Measurements from ENCODE around the gene KRTAP9-9.
"Not testable (repeated sequence)": the region's sequence is repeated elsewhere in the genome, so short reads cannot be mapped to it uniquely, and the experiment has no call there.

The KRTAP9-9 gene

DNA sequence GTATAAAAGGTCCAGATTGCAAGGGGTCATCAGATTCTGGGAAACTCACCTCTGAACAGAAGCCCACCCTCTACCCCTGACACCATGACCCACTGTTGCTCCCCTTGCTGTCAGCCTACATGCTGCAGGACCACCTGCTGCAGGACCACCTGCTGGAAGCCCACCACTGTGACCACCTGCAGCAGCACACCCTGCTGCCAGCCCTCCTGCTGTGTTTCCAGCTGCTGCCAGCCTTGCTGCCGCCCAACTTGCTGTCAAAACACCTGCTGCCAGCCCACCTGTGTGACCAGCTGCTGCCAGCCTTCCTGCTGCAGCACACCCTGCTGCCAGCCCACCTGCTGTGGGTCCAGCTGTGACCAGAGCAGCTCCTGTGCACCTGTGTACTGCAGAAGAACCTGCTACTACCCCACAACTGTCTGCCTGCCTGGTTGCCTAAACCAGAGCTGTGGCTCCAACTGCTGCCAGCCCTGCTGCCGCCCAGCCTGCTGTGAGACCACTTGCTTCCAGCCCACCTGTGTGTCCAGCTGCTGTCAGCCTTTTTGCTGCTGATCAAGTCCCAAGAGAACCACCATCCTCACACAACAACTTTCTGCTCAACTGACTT is 5.4 kb upstream of the KRTAP9-9 start, which contains the start of gene KRTAP9-4:
Gene KRTAP9-4, plus strand, starts transcription at position 51 of the 604 bp plus-strand sequence. Its CDS starts 34 bp downstream, at position 85.
- DNase-seq (ENCODE audit: low spot score in 2 of 2); H3K27ac Mint-ChIP-seq; H3K36me3 Mint-ChIP-seq; H3K4me1 Mint-ChIP-seq; H3K9me3 Mint-ChIP-seq; H3K4me3 Mint-ChIP-seq; ATAC-seq: not testable (repeated sequence)

DNA sequence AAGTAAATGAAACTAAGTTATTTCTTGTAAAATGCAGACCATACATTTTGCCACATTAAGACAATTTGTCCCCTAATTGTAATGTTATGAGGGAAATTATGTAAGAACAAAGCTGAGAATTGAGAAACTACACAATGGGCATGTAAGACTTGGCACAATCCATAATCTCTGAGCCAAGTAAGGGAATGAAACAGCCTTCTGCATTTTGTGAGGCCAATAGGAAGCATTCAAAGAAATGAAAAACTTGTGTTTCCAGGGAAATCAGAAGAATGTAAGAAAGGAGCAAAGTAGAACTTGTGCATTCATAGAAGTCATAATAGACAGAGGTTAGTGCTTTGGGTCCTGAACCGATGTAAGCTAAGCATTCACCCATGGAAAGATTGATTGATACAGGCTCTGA is 3.9 kb upstream of the KRTAP9-9 start:
- ATAC-seq (no peak), DNase-seq (ENCODE audit: low spot score in 2 of 2) (no peak)
- no peak overlapping the region for H3K4me3 Mint-ChIP-seq
- H3K36me3 Mint-ChIP-seq = no peaks in the 10 kb centered on the region
- H3K27ac Mint-ChIP-seq = no peak overlapping the region
- H3K9me3 Mint-ChIP-seq = no peaks in the 10 kb centered on the region
- peaks cover 6% of the 10 kb centered on the region for H3K4me1 Mint-ChIP-seq

DNA sequence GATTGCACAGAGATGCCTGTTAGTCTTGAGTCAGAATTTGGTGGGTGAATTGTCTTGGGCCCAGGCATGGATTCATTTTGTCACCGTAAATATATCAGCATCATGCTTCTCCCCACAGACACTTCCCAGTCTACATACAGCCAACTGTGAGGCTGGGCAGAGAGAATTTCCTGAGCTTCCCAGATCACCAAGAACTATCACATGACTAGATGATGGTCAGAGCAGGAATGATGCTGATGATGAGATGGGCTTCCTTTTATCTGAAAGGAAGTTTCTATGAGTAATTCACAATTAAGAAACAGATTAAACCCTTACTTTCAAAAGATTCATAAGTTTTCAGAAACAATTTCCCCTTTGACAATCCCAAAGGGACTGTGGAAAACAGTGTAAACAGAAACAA is 323 bp upstream of the KRTAP9-9 start:
- H3K36me3 Mint-ChIP-seq = no peaks in the 10 kb centered on the region

GRCh38 chr17:41256291-41256685 is 1.1 kb downstream of the KRTAP9-9 start:
- Mint-ChIP-seq H3K9me3 (no peaks in the 10 kb centered on the region), H3K27ac (no peak overlapping the region), H3K36me3 (no peaks in the 10 kb centered on the region), H3K4me3 (no peak overlapping the region), H3K4me1 (peaks cover 6% of the 10 kb centered on the region)
- DNase-seq (ENCODE audit: low spot score in 2 of 2) (no peak), ATAC-seq (no peak)

More for the DNA sequence above, 323 bp upstream of the KRTAP9-9 start:
- Mint-ChIP-seq H3K4me3 (no peak overlapping the region), H3K27ac (no peak overlapping the region), H3K9me3 (no peaks in the 10 kb centered on the region), H3K4me1 (peaks cover 6% of the 10 kb centered on the region)
- ATAC-seq = no peak
- no peak for DNase-seq (ENCODE audit: low spot score in 2 of 2)

DNA sequence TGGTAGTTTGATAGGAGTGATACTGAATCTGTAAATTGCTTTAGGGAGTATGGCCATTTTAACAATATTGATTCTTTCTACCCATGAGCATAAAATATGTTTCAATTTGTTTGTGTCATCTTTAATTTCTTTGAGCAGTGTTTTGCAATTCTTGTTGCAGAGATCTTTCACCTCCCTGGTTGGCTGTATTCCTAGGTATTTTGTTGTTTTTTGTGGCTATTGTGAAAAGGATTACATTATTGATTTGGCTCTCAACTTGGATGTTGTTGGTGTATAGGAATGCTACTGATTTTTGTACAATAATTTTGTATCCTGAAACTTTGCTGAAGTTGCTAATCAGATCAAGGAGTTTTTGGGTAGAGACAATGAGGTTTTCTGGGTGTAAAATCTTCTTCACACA is 3.2 kb downstream of the KRTAP9-9 start:
- DNase-seq (ENCODE audit: low spot score in 2 of 2) = no peak
- no peaks in the 10 kb centered on the region for H3K9me3 Mint-ChIP-seq
- H3K27ac Mint-ChIP-seq = no peak overlapping the region
- H3K36me3 Mint-ChIP-seq = no peaks in the 10 kb centered on the region
- no peak overlapping the region for H3K4me3 Mint-ChIP-seq
- H3K4me1 Mint-ChIP-seq = peaks cover 11% of the 10 kb centered on the region
- no peak for ATAC-seq

DNA sequence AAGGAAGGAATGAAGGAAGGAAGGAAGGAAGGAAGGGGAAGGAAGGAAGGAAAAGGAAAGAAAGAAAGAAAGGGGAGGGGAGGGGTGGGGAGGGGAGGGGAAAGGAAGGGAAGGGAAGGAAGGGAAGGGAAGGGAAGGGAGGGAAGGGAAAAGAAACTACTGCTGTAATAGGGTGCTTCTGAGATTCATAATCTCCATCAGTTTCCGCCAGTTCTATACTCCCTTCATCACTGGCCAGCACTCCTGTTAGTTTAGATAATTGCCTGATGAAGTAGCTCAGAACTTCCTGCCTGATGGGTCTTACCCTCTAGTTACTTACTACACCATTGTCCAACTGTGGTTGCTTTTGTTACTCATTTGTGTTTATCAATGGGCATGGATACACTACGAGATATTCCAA is 8.0 kb downstream of the KRTAP9-9 start:
- no peak overlapping the region for H3K27ac Mint-ChIP-seq
- ATAC-seq (no peak), DNase-seq (ENCODE audit: low spot score in 2 of 2) (no peak)
- no peaks in the 10 kb centered on the region for H3K9me3 Mint-ChIP-seq
- H3K4me1 Mint-ChIP-seq = peaks cover 5% of the 10 kb centered on the region
- no peak overlapping the region for H3K4me3 Mint-ChIP-seq
- no peaks in the 10 kb centered on the region for H3K36me3 Mint-ChIP-seq

GRCh38 chr17:41264599-41264998 is 9.4 kb downstream of the KRTAP9-9 start:
- H3K36me3 Mint-ChIP-seq = no peaks in the 10 kb centered on the region

GRCh38 chr17:41265078-41265477 is 9.9 kb downstream of the KRTAP9-9 start, which contains the start of gene KRTAP9-6:
TSS of gene KRTAP9-6 (plus strand) at chr17:41265378. CDS start at chr17:41265378, 0 bp downstream.
- Mint-ChIP-seq H3K4me1 (peaks cover 5% of the 10 kb centered on the region), H3K4me3 (no peak within 1 kb of the TSS), H3K36me3 (no peaks in the 10 kb centered on the region), H3K9me3 (no peaks in the 10 kb centered on the region), H3K27ac (no peak within 1 kb of the TSS)
- no peak for ATAC-seq
- no peak for DNase-seq (ENCODE audit: low spot score in 2 of 2)

More at GRCh38 chr17:41264599-41264998, 9.4 kb downstream of the KRTAP9-9 start:
- no peak overlapping the region for H3K4me3 Mint-ChIP-seq
- no peak for ATAC-seq
- H3K27ac Mint-ChIP-seq = no peak overlapping the region
- H3K4me1 Mint-ChIP-seq = peaks cover 5% of the 10 kb centered on the region
- no peaks in the 10 kb centered on the region for H3K9me3 Mint-ChIP-seq
- DNase-seq (ENCODE audit: low spot score in 2 of 2) = no peak

- H3K4me3 Mint-ChIP-seq = no peak overlapping the region
- H3K36me3 Mint-ChIP-seq = no peaks in the 10 kb centered on the region
- H3K27ac Mint-ChIP-seq = no peak overlapping the region
- H3K9me3 Mint-ChIP-seq = no peaks in the 10 kb centered on the region
- DNase-seq (ENCODE audit: low spot score in 2 of 2) (no peak), ATAC-seq (no peak)
- peaks cover 4% of the 10 kb centered on the region for H3K4me1 Mint-ChIP-seq
Measured at GRCh38 chr17:41267711-41268110, 12.5 kb downstream of the KRTAP9-9 start.

DNA sequence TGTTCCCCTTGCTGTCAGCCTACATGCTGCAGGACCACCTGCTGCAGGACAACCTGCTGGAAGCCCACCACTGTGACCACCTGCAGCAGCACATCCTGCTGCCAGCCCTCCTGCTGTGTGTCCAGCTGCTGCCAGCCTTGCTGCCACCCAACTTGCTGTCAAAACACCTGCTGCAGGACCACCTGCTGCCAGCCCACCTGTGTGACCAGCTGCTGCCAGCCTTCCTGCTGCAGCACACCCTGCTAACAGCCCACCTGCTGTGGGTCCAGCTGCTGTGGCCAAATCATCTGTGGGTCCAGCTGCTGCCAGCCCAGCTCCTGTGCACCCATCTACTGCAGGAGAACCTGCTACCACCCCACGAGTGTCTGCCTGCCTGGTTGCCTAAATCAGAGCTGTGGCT is 16.1 kb downstream of the KRTAP9-9 start:
- ATAC-seq; H3K9me3 Mint-ChIP-seq; H3K4me3 Mint-ChIP-seq; H3K27ac Mint-ChIP-seq; DNase-seq (ENCODE audit: low spot score in 2 of 2); H3K4me1 Mint-ChIP-seq; H3K36me3 Mint-ChIP-seq: not testable (repeated sequence)

DNA sequence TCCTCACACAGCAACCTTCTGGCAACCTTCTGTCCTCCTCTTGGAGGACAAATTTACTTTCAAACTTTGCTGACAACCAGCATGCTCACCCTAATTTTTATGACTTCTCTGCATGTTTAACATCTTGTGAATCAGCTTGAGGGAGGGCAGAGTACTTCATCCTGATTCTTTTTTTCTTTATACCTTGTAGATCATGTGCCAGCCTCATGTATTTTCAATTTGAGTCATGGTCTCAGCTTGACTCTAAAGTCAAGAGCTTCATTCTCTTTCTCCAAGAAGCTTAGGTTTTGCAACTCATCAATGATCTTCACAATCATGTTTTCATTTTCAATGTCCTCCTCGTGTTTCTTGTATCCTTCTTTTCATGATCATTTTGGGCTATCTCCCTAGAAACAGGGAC is 16.7 kb downstream of the KRTAP9-9 start:
- DNase-seq (ENCODE audit: low spot score in 2 of 2) (no peak), ATAC-seq (no peak)
- Mint-ChIP-seq H3K4me1 (peaks cover 9% of the 10 kb centered on the region), H3K4me3 (no peak overlapping the region), H3K27ac (no peak overlapping the region), H3K36me3 (no peaks in the 10 kb centered on the region), H3K9me3 (no peaks in the 10 kb centered on the region)

- H3K36me3 Mint-ChIP-seq; H3K4me1 Mint-ChIP-seq; H3K9me3 Mint-ChIP-seq; ATAC-seq; H3K27ac Mint-ChIP-seq; DNase-seq (ENCODE audit: low spot score in 2 of 2); H3K4me3 Mint-ChIP-seq: not testable (repeated sequence)
Measured at GRCh38 chr17:41275648-41276190, 20.5 kb downstream of the KRTAP9-9 start, which contains the start of gene KRTAP9-7. TSS of gene KRTAP9-7 (plus strand) at chr17:41275698. CDS start at chr17:41275698, 0 bp downstream.

DNA sequence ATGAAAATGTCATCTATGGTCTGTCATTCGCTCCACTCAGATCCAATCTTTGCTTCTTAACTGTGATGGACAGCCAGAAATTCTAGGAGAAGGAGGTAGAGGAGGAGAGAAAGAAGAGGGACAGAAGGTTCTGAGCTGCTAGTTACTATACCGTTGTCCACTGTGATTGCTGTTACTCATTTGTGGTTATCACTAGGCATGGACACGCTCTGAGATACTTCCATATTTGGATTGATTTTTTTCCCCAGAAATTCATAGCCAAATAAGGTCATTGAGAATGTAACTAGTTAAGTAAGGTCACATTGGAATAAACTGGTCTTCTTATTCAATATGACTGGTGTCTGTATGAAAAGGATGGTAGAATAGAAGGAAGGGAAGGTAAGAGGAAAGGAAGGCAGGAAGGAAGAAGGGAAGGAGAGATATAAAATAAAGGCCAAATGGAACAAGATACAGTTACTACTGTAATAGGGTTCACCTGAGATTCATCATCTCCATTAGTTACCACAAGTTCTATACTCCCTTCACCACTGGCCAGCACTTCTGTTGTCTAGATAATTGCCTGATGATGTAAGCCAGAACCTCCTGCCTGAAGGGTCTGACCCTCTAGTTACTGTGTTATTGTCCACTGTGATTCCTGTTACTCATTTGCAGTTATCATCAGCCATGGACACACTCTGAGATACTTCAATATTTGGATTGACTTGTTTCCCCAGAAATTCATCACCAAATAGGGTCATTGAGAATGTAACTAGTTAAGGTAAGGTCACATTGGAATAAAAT is 23.2 kb downstream of the KRTAP9-9 start:
- H3K4me1 Mint-ChIP-seq = peaks cover 9% of the 10 kb centered on the region
- H3K27ac Mint-ChIP-seq = no peak overlapping the region
- no peak for DNase-seq (ENCODE audit: low spot score in 2 of 2)
- no peak for ATAC-seq
- H3K4me3 Mint-ChIP-seq = no peak overlapping the region
- no peaks in the 10 kb centered on the region for H3K36me3 Mint-ChIP-seq
- no peaks in the 10 kb centered on the region for H3K9me3 Mint-ChIP-seq

DNA sequence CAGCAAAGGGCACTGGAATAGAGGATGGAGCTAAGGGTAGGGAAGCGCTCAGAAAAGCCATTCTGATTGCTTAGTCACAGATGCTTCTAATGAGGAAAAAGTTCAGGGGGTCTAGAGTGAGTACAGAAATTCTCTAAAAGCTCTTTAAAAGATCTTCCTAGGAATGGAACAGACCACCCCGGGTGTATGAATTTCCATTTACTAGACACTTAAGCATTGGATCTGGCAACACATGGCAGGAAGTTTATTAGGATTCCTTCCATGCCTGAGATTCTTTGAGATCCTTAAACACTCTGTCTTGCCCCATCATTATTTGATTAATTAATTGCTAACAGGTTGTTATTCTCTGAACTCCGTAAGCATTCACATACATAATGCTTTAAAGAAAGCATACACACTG is 28.9 kb downstream of the KRTAP9-9 start:
- H3K27ac Mint-ChIP-seq = no peak overlapping the region
- H3K4me1 Mint-ChIP-seq = no peaks in the 10 kb centered on the region
- no peak for DNase-seq (ENCODE audit: low spot score in 2 of 2)
- no peak overlapping the region for H3K4me3 Mint-ChIP-seq
- no peaks in the 10 kb centered on the region for H3K36me3 Mint-ChIP-seq
- H3K9me3 Mint-ChIP-seq = no peaks in the 10 kb centered on the region
- no peak for ATAC-seq

DNA sequence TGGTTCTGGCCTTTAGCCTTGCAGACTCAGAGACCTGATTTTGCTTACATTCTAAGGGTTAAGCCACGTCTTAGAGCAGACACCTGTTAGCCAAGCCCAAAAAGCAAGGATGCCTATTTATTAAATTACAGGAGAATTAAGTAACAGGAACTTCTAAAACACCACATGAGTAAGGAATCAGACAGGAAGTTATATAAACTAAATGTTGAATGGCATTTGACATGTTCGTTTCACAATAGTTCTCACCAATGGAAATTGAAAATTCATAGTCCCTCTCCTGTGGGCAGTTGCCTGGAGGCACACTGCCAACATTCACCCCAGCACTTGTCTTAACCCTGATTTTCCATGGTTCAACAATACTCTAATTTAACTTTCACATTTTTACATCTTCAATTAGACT is 29.4 kb downstream of the KRTAP9-9 start:
- Mint-ChIP-seq H3K27ac (no peak overlapping the region), H3K36me3 (no peaks in the 10 kb centered on the region), H3K4me1 (no peaks in the 10 kb centered on the region), H3K9me3 (no peaks in the 10 kb centered on the region), H3K4me3 (no peak overlapping the region)
- ATAC-seq (no peak), DNase-seq (ENCODE audit: low spot score in 2 of 2) (no peak)

- Mint-ChIP-seq H3K4me1 (no peaks in the 10 kb centered on the region), H3K9me3 (no peaks in the 10 kb centered on the region), H3K4me3 (no peak overlapping the region), H3K36me3 (no peaks in the 10 kb centered on the region), H3K27ac (no peak overlapping the region)
- DNase-seq (ENCODE audit: low spot score in 2 of 2) (no peak), ATAC-seq (no peak)
Measured at GRCh38 chr17:41287050-41287449, 31.9 kb downstream of the KRTAP9-9 start.

All from stimulated activated effector memory CD8-positive, alpha-beta T cell treated with anti-CD3 and anti-CD28 coated beads, Interleukin-12 subunit alpha, Interleukin-12 subunit beta, amount 100 ng/mL, for 72 hours (primary cell).